Stimulated activated CD4-positive, alpha-beta T cell treated with anti-CD3 and anti-CD28 coated beads, Interleukin-1b, Interleukin-23, amount 100 ng/mL, for 4 hours (primary cell): ENCODE results near the gene C8B.

Experiments
- DNase-seq, 2 donors: peaks; one replicate each; pipeline ENCODE4 v3.0.0-alpha.2; 2020; ENCODE audit warnings: low read depth in 2 of 2

Gene C8B

GRCh38 chr1:56901716-56902115 lies 64.1 kb downstream of the C8B start:
- no peak for DNase-seq

GRCh38 chr1:56898879-56899278 lies 66.9 kb downstream of the C8B start:
- DNase-seq = no peak

- no peak for DNase-seq
Measured at GRCh38 chr1:56898005-56898373, 67.8 kb downstream of the C8B start.

- no peak for DNase-seq
Measured at GRCh38 chr1:56897150-56898004, 68.4 kb downstream of the C8B start.

- no peak for DNase-seq
Measured at GRCh38 chr1:56894014-56894413, 71.8 kb downstream of the C8B start.

GRCh38 chr1:56890229-56890628 lies 75.6 kb downstream of the C8B start:
- no peak for DNase-seq

- DNase-seq = no peak
Measured at GRCh38 chr1:56881417-56881816, 84.4 kb downstream of the C8B start.

GRCh38 chr1:56880774-56881173 lies 85.0 kb downstream of the C8B start:
- no peak for DNase-seq
